ENCODE measurements around the gene NBEAL2. TPM values are rescaled to one million over a fixed set of nuclear protein-coding genes. Genes with fewer than 3 reads are reported as not detected.
A peak's percentile ranks its signal among the peaks of the same experiment; 100 is the strongest.
"Not testable (repeated sequence)": the region's sequence is repeated elsewhere in the genome, so short reads cannot be mapped to it uniquely, and the experiment has no call there.

NBEAL2 gene
- total RNA-seq, 2 donors from 2014 or later, result 140 to 169 TPM

- no peaks in the 10 kb centered on the region for H3K9me3 Mint-ChIP-seq
- H3K27ac Mint-ChIP-seq, result peak overlapping the region; percentile 54
- no peak for ATAC-seq (replicated peaks)
- peaks cover 34% of the 10 kb centered on the region for H3K4me1 Mint-ChIP-seq
- peaks cover 59% of the 10 kb centered on the region for H3K36me3 Mint-ChIP-seq (ENCODE audit: low read depth)
- no peak overlapping the region for H3K4me3 Mint-ChIP-seq
- no peaks in the 10 kb centered on the region for H3K27me3 Mint-ChIP-seq
Observed at GRCh38 chr3:47028146-47028545, 48.7 kb downstream of the NBEAL2 start.

GRCh38 chr3:47028667-47029066 lies 49.2 kb downstream of the NBEAL2 start:
- no peak for ATAC-seq (replicated peaks)
- no peak overlapping the region for H3K4me3 Mint-ChIP-seq
- H3K9me3 Mint-ChIP-seq, result no peaks in the 10 kb centered on the region
- H3K27me3 Mint-ChIP-seq, result no peaks in the 10 kb centered on the region
- no peak overlapping the region for H3K27ac Mint-ChIP-seq
- H3K36me3 Mint-ChIP-seq (ENCODE audit: low read depth), result peaks cover 61% of the 10 kb centered on the region
- H3K4me1 Mint-ChIP-seq, result peaks cover 35% of the 10 kb centered on the region

GRCh38 chr3:47031041-47031440 lies 51.6 kb downstream of the NBEAL2 start:
- H3K36me3 Mint-ChIP-seq (ENCODE audit: low read depth), result peaks cover 83% of the 10 kb centered on the region
- H3K9me3 Mint-ChIP-seq, result not testable (repeated sequence)

GRCh38 chr3:47034868-47035489 lies 55.5 kb downstream of the NBEAL2 start:
- peaks cover 85% of the 10 kb centered on the region for H3K36me3 Mint-ChIP-seq (ENCODE audit: low read depth)
- no peaks in the 10 kb centered on the region for H3K9me3 Mint-ChIP-seq
- no peaks in the 10 kb centered on the region for H3K27me3 Mint-ChIP-seq
- H3K27ac Mint-ChIP-seq, result peak overlapping the region; percentile 74
- no peak overlapping the region for H3K4me3 Mint-ChIP-seq
- peaks cover 27% of the 10 kb centered on the region for H3K4me1 Mint-ChIP-seq
- no peak for ATAC-seq (replicated peaks)

More at GRCh38 chr3:47031041-47031440, 51.6 kb downstream of the NBEAL2 start:
- Mint-ChIP-seq H3K27ac (peak overlapping the region; percentile 96), H3K4me3 (peak overlapping the region; percentile 78), H3K4me1 (peaks cover 25% of the 10 kb centered on the region)
- ATAC-seq (replicated peaks), result peak; percentile 97
- H3K27me3 Mint-ChIP-seq, result not testable (repeated sequence)

GRCh38 chr3:47035645-47036044 lies 56.2 kb downstream of the NBEAL2 start:
- no peak for ATAC-seq (replicated peaks)
- H3K9me3 Mint-ChIP-seq, result no peaks in the 10 kb centered on the region
- H3K27ac Mint-ChIP-seq, result peak overlapping the region; percentile 74
- H3K4me3 Mint-ChIP-seq, result no peak overlapping the region
- peaks cover 86% of the 10 kb centered on the region for H3K36me3 Mint-ChIP-seq (ENCODE audit: low read depth)
- peaks cover 23% of the 10 kb centered on the region for H3K4me1 Mint-ChIP-seq
- no peaks in the 10 kb centered on the region for H3K27me3 Mint-ChIP-seq

GRCh38 chr3:47036145-47036544 lies 56.7 kb downstream of the NBEAL2 start:
- no peak overlapping the region for H3K4me3 Mint-ChIP-seq
- H3K4me1 Mint-ChIP-seq, result peaks cover 18% of the 10 kb centered on the region
- ATAC-seq (replicated peaks), result no peak
- peaks cover 87% of the 10 kb centered on the region for H3K36me3 Mint-ChIP-seq (ENCODE audit: low read depth)
- H3K9me3 Mint-ChIP-seq, result no peaks in the 10 kb centered on the region
- H3K27me3 Mint-ChIP-seq, result no peaks in the 10 kb centered on the region
- peak overlapping the region; percentile 74 for H3K27ac Mint-ChIP-seq

- not testable (repeated sequence) for H3K9me3 Mint-ChIP-seq; ATAC-seq (replicated peaks); H3K27me3 Mint-ChIP-seq
- Mint-ChIP-seq H3K36me3 (ENCODE audit: low read depth) (peaks cover 89% of the 10 kb centered on the region), H3K4me3 (peak overlapping the region; percentile 62), H3K27ac (peak overlapping the region; percentile 84), H3K4me1 (peaks cover 13% of the 10 kb centered on the region)
Observed at GRCh38 chr3:47037302-47037701, 57.8 kb downstream of the NBEAL2 start.

GRCh38 chr3:47041114-47041513 lies 61.6 kb downstream of the NBEAL2 start:
- no peaks in the 10 kb centered on the region for H3K9me3 Mint-ChIP-seq
- H3K27ac Mint-ChIP-seq, result no peak overlapping the region
- H3K4me3 Mint-ChIP-seq, result no peak overlapping the region
- ATAC-seq (replicated peaks), result no peak
- H3K27me3 Mint-ChIP-seq, result no peaks in the 10 kb centered on the region
- H3K4me1 Mint-ChIP-seq, result peaks cover 8% of the 10 kb centered on the region
- peaks cover 82% of the 10 kb centered on the region for H3K36me3 Mint-ChIP-seq (ENCODE audit: low read depth)

GRCh38 chr3:47042231-47042791 lies 62.8 kb downstream of the NBEAL2 start:
- no peaks in the 10 kb centered on the region for H3K9me3 Mint-ChIP-seq
- H3K36me3 Mint-ChIP-seq (ENCODE audit: low read depth), result peaks cover 82% of the 10 kb centered on the region
- no peak for ATAC-seq (replicated peaks)
- no peak overlapping the region for H3K4me3 Mint-ChIP-seq
- no peaks in the 10 kb centered on the region for H3K27me3 Mint-ChIP-seq
- no peak overlapping the region for H3K27ac Mint-ChIP-seq
- peaks cover 8% of the 10 kb centered on the region for H3K4me1 Mint-ChIP-seq

GRCh38 chr3:47047069-47047468 lies 67.6 kb downstream of the NBEAL2 start:
- ATAC-seq (replicated peaks), result no peak
- no peaks in the 10 kb centered on the region for H3K9me3 Mint-ChIP-seq

GRCh38 chr3:47047673-47048072 lies 68.2 kb downstream of the NBEAL2 start:
- Mint-ChIP-seq H3K4me3 (no peak overlapping the region), H3K4me1 (no peaks in the 10 kb centered on the region), H3K36me3 (ENCODE audit: low read depth) (peaks cover 50% of the 10 kb centered on the region), H3K27ac (peak overlapping the region; percentile 49), H3K27me3 (no peaks in the 10 kb centered on the region), H3K9me3 (no peaks in the 10 kb centered on the region)
- peak; percentile 66 for ATAC-seq (replicated peaks)

More at GRCh38 chr3:47047069-47047468, 67.6 kb downstream of the NBEAL2 start:
- no peaks in the 10 kb centered on the region for H3K4me1 Mint-ChIP-seq
- H3K27ac Mint-ChIP-seq, result peak overlapping the region; percentile 49
- H3K27me3 Mint-ChIP-seq, result no peaks in the 10 kb centered on the region
- H3K36me3 Mint-ChIP-seq (ENCODE audit: low read depth), result peaks cover 55% of the 10 kb centered on the region
- H3K4me3 Mint-ChIP-seq, result no peak overlapping the region

- H3K36me3 Mint-ChIP-seq (ENCODE audit: low read depth), result peaks cover 52% of the 10 kb centered on the region
- ATAC-seq (replicated peaks), result peak; percentile 19
- no peaks in the 10 kb centered on the region for H3K27me3 Mint-ChIP-seq
- H3K9me3 Mint-ChIP-seq, result no peaks in the 10 kb centered on the region
- H3K4me3 Mint-ChIP-seq, result peak overlapping the region; percentile 8
- H3K27ac Mint-ChIP-seq, result peak overlapping the region; percentile 61
- peaks cover 34% of the 10 kb centered on the region for H3K4me1 Mint-ChIP-seq
Observed at GRCh38 chr3:47054412-47054811, 74.9 kb downstream of the NBEAL2 start.

- peak overlapping the region; percentile 49 for H3K4me3 Mint-ChIP-seq
- no peaks in the 10 kb centered on the region for H3K27me3 Mint-ChIP-seq
- peaks cover 67% of the 10 kb centered on the region for H3K36me3 Mint-ChIP-seq (ENCODE audit: low read depth)
- H3K9me3 Mint-ChIP-seq, result no peaks in the 10 kb centered on the region
- ATAC-seq (replicated peaks), result peak; percentile 20
- H3K4me1 Mint-ChIP-seq, result peaks cover 34% of the 10 kb centered on the region
- H3K27ac Mint-ChIP-seq, result peak overlapping the region; percentile 83
Observed at GRCh38 chr3:47056705-47057104, 77.2 kb downstream of the NBEAL2 start.

GRCh38 chr3:47057212-47057671 lies 77.8 kb downstream of the NBEAL2 start:
- H3K27ac Mint-ChIP-seq, result peak overlapping the region; percentile 83
- peak overlapping the region; percentile 49 for H3K4me3 Mint-ChIP-seq
- peaks cover 34% of the 10 kb centered on the region for H3K4me1 Mint-ChIP-seq
- H3K36me3 Mint-ChIP-seq (ENCODE audit: low read depth), result peaks cover 67% of the 10 kb centered on the region
- peak; percentile 94 for ATAC-seq (replicated peaks)
- no peaks in the 10 kb centered on the region for H3K9me3 Mint-ChIP-seq
- no peaks in the 10 kb centered on the region for H3K27me3 Mint-ChIP-seq
